H9 (cell line): ENCODE data around the gene CTCFL. TPM values are rescaled to one million over a fixed set of nuclear protein-coding genes. Genes with fewer than 3 reads are reported as not detected.
A peak's percentile ranks its signal among the peaks of the same experiment; 100 is the strongest.

Source experiments
- DNase-seq: peaks from one replicate; pipeline ENCODE4 v3.0.0-alpha.2; 2017
- H2AFZ ChIP-seq: one replicate; pipeline ENCODE4 v1.6.1; 2013; ENCODE audit warnings: mild to moderate bottlenecking, low read length, control low read depth, moderate library complexity
- H2AK5ac ChIP-seq: 2 replicates; pipeline ENCODE4 v1.6.1; 2013; ENCODE audit warnings: low read length, control low read depth, mixed read lengths; ENCODE audit not compliant: insufficient read length
- H2BK120ac ChIP-seq: one replicate; pipeline ENCODE4 v1.6.1; 2013; ENCODE audit warnings: low read depth, mild to moderate bottlenecking, low read length, control low read depth, inconsistent platforms; ENCODE audit not compliant: poor library complexity, severe bottlenecking
- H2BK12ac ChIP-seq: 2 replicates; pipeline ENCODE4 v1.6.1; 2013; ENCODE audit warnings: low read length, control low read depth, mixed read lengths, low read depth; ENCODE audit not compliant: insufficient read length
- H2BK15ac ChIP-seq: 2 replicates; pipeline ENCODE4 v1.6.1; 2013; ENCODE audit warnings: low read depth, low read length, control low read depth
- H2BK20ac ChIP-seq: one replicate; pipeline ENCODE4 v1.6.1; 2013; ENCODE audit warnings: low read depth, mild to moderate bottlenecking, low read length, control low read depth, inconsistent platforms; ENCODE audit not compliant: poor library complexity, severe bottlenecking
- H2BK5ac ChIP-seq: 2 replicates; pipeline ENCODE4 v1.6.1; 2013; ENCODE audit warnings: low read length, control low read depth, mixed read lengths; ENCODE audit not compliant: insufficient read length
- H3K14ac ChIP-seq: 2 replicates; pipeline ENCODE4 v1.6.1; 2013; ENCODE audit warnings: low read length, control low read depth; ENCODE audit not compliant: insufficient read depth
- H3K18ac ChIP-seq: 2 replicates; pipeline ENCODE4 v1.6.1; 2013; ENCODE audit warnings: low read depth, mild to moderate bottlenecking, mixed read lengths, low read length, control low read depth; ENCODE audit not compliant: insufficient read length
- H3K23ac ChIP-seq: 2 replicates; pipeline ENCODE4 v1.6.1; 2013; ENCODE audit warnings: low read length, control low read depth, mixed read lengths, low read depth; ENCODE audit not compliant: insufficient read length
- H3K23me2 ChIP-seq: 2 replicates; pipeline ENCODE4 v1.6.1; 2013; ENCODE audit warnings: low read depth, mild to moderate bottlenecking, mixed read lengths, low read length, control low read depth; ENCODE audit not compliant: insufficient read length, poor library complexity, severe bottlenecking
- H3K27ac ChIP-seq: 2 replicates; pipeline ENCODE4 v1.5.1; 2013; ENCODE audit warnings: low read length, control low read depth, mixed read lengths, low read depth; ENCODE audit not compliant: insufficient read length
- H3K27me3 ChIP-seq: 2 replicates; pipeline ENCODE4 v1.6.1; 2013; ENCODE audit warnings: low read length, control low read depth, inconsistent platforms; ENCODE audit not compliant: insufficient read depth
- H3K4ac ChIP-seq: 2 replicates; pipeline ENCODE4 v1.6.1; 2013; ENCODE audit warnings: low read depth, mild to moderate bottlenecking, control low read depth, inconsistent platforms, low read length, moderate library complexity
- H3K4me1 ChIP-seq: 2 replicates; pipeline ENCODE4 v1.6.1; 2013; ENCODE audit warnings: low read length, control low read depth, inconsistent platforms; ENCODE audit not compliant: insufficient read depth
- H3K4me2 ChIP-seq: 2 replicates; pipeline ENCODE4 v1.6.1; 2013; ENCODE audit warnings: low read length, control low read depth, mixed read lengths; ENCODE audit not compliant: insufficient read length, insufficient read depth
- H3K56ac ChIP-seq: 2 replicates; pipeline ENCODE4 v1.6.1; 2013; ENCODE audit warnings: low read depth, mild to moderate bottlenecking, mixed read lengths, low read length, control low read depth; ENCODE audit not compliant: insufficient read length
- H3K79me1 ChIP-seq: 2 replicates; pipeline ENCODE4 v1.6.1; 2013; ENCODE audit warnings: low read depth, mild to moderate bottlenecking, moderate library complexity, low read length, control low read depth, inconsistent platforms; ENCODE audit not compliant: insufficient read depth, poor library complexity, severe bottlenecking
- H3K79me2 ChIP-seq: 2 replicates; pipeline ENCODE4 v1.6.1; 2013; ENCODE audit warnings: low read length, control low read depth, inconsistent platforms; ENCODE audit not compliant: insufficient read depth
- H3K9ac ChIP-seq: 2 replicates; pipeline ENCODE4 v1.6.1; 2013; ENCODE audit warnings: low read length, control low read depth, mixed read lengths; ENCODE audit not compliant: insufficient read length; ENCODE audit errors: extremely low read depth
- H3K9me3 ChIP-seq: one replicate; pipeline ENCODE4 v1.6.1; 2013; ENCODE audit warnings: low read depth, low read length, inconsistent platforms; ENCODE audit not compliant: control insufficient read depth
- H3T11ph ChIP-seq: one replicate; pipeline ENCODE4 v1.6.1; 2013; ENCODE audit warnings: mild to moderate bottlenecking, low read length, control low read depth, inconsistent platforms
- H4K20me1 ChIP-seq: one replicate; pipeline ENCODE4 v1.6.1; 2013; ENCODE audit not compliant: control insufficient read depth, insufficient read length, insufficient read depth
- H4K5ac ChIP-seq: 2 replicates; pipeline ENCODE4 v1.6.1; 2013; ENCODE audit warnings: low read depth, mild to moderate bottlenecking, mixed read lengths, low read length, control low read depth; ENCODE audit not compliant: insufficient read length
- H4K8ac ChIP-seq: replicated peaks from 2 replicates; pipeline ENCODE4 v1.6.1; 2013; ENCODE audit warnings: low read length, control low read depth, mixed read lengths, low read depth; ENCODE audit not compliant: insufficient read length
- H4K91ac ChIP-seq: 2 replicates; pipeline ENCODE4 v1.6.1; 2013; ENCODE audit warnings: low read depth, mild to moderate bottlenecking, moderate library complexity, mixed read lengths, low read length, control low read depth; ENCODE audit not compliant: insufficient read length
- H3K27ac Mint-ChIP-seq, 3 experiments: 2 replicates in 2 of 3; 3 replicates in 1 of 3; pipeline ENCODE4 v1.8.0; 2020 to 2021; ENCODE audit warnings: mixed read lengths in 3 of 3, mild to moderate bottlenecking in 1 of 3, moderate library complexity in 1 of 3
- H3K27me3 Mint-ChIP-seq: 2 replicates; pipeline ENCODE4 v1.8.0; 2021; ENCODE audit warnings: low read depth, mild to moderate bottlenecking, moderate library complexity, mixed read lengths
- H3K36me3 Mint-ChIP-seq, 3 experiments: 2 replicates in 2 of 3; 3 replicates in 1 of 3; pipeline ENCODE4 v1.8.0; 2020 to 2021; ENCODE audit warnings: low read depth in 3 of 3, mixed read lengths in 3 of 3; ENCODE audit not compliant: insufficient read depth in 1 of 3
- H3K4me1 Mint-ChIP-seq, 2 experiments: 2 replicates each; pipeline ENCODE4 v1.8.0; 2020; ENCODE audit warnings: mixed read lengths in 2 of 2
- H3K4me3 Mint-ChIP-seq, 2 experiments: 2 replicates in 1 of 2; 3 replicates in 1 of 2; pipeline ENCODE4 v1.8.0; 2020 to 2021; ENCODE audit warnings: mild to moderate bottlenecking in 2 of 2, mixed read lengths in 2 of 2, moderate library complexity in 1 of 2
- H3K9me3 Mint-ChIP-seq, 2 experiments: 2 replicates in 1 of 2; 3 replicates in 1 of 2; pipeline ENCODE4 v1.8.0; 2020; ENCODE audit warnings: mild to moderate bottlenecking in 2 of 2, mixed read lengths in 2 of 2, moderate library complexity in 1 of 2
- WGBS: extraction: QIAGEN DNeasy Blood & Tissue Kit; methylation state at CpG from one replicate; pipeline ENCODE4 v1.1.7; 2013; ENCODE audit warnings: missing lambda C conversion rate, low lambda C conversion rate, mixed read lengths; ENCODE audit not compliant: insufficient read length; ENCODE audit errors: extremely low coverage; 5-methylcytosine and 5-hydroxymethylcytosine counted together
- total RNA-seq: library from RNA; stranded (reverse); gene quantifications from 2 replicates; pipeline ENCODE4 v1.2.1, GENCODE V29; 2021
- TF ChIP-seq, protein P1 (sequence below): fragments of 200-600 bp; sonication (generic); conservative IDR thresholded peaks from 3 replicates; pipeline ENCODE4 v1.8.0; 2021; ENCODE audit warnings: antibody characterized with exemption, mild to moderate bottlenecking

Gene CTCFL
- total RNA-seq, 1 experiment from 2014 or later, result 0.90 TPM

DNA sequence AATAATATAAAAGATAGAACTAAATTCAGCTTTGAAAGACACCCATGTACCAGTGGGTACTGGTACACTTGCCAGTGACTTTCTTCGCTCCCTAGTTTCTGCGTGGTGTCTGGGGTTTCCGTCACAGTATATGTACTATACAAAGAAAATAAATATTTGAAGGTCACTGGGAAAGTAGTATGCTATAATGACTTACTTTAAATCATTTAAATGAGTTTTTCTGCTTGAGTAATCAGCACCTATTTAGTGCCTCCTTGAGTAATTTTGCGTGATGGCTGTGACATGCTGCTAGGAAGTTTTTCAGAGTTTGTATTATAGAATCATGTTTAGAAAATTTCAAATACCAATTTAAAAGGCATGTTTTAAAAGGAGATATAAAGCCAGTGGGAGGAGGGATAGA lies 3.2 kb upstream of the CTCFL start:
- no peak overlapping the region for H2BK12ac ChIP-seq
- no peak for DNase-seq
- H4K91ac ChIP-seq, result no peak overlapping the region
- H2BK120ac ChIP-seq, result no peak overlapping the region
- no peak overlapping the region for H3K4ac ChIP-seq
- H3K36me3 Mint-ChIP-seq, result no peaks in the 10 kb centered on the region; a peak in 1 of 7 replicates
- H3K9me3 Mint-ChIP-seq, result peaks cover 0 to 3% of the 10 kb centered on the region in 2 experiments; a peak in 1 of 5 replicates
- H4K8ac ChIP-seq, result no peak overlapping the region
- no peak overlapping the region for H2BK5ac ChIP-seq
- H3K9ac ChIP-seq, result no peak overlapping the region
- WGBS, result no CpG with 5 or more reads among the region's 4 CpGs
- H2BK15ac ChIP-seq, result no peak overlapping the region
- no peaks in the 10 kb centered on the region for H3K27me3 ChIP-seq
- no peak overlapping the region for H3K4me3 Mint-ChIP-seq
- no peaks in the 10 kb centered on the region for H3K23me2 ChIP-seq
- H3K56ac ChIP-seq, result no peak overlapping the region
- H3K4me2 ChIP-seq, result no peak overlapping the region
- no peaks in the 10 kb centered on the region for H3K79me2 ChIP-seq
- H2AK5ac ChIP-seq, result no peak overlapping the region
- no peak overlapping the region for H3K14ac ChIP-seq
- peaks cover 6% of the 10 kb centered on the region for H3K27me3 Mint-ChIP-seq
- no peak overlapping the region for H3K27ac ChIP-seq
- no peak overlapping the region for H4K5ac ChIP-seq
- H3K18ac ChIP-seq, result no peak overlapping the region
- no peaks in the 10 kb centered on the region for H3K79me1 ChIP-seq
- TF ChIP-seq, protein P1, sequence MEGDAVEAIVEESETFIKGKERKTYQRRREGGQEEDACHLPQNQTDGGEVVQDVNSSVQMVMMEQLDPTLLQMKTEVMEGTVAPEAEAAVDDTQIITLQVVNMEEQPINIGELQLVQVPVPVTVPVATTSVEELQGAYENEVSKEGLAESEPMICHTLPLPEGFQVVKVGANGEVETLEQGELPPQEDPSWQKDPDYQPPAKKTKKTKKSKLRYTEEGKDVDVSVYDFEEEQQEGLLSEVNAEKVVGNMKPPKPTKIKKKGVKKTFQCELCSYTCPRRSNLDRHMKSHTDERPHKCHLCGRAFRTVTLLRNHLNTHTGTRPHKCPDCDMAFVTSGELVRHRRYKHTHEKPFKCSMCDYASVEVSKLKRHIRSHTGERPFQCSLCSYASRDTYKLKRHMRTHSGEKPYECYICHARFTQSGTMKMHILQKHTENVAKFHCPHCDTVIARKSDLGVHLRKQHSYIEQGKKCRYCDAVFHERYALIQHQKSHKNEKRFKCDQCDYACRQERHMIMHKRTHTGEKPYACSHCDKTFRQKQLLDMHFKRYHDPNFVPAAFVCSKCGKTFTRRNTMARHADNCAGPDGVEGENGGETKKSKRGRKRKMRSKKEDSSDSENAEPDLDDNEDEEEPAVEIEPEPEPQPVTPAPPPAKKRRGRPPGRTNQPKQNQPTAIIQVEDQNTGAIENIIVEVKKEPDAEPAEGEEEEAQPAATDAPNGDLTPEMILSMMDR, result no peak
- H2AFZ ChIP-seq, result no peak overlapping the region
- H3K27ac Mint-ChIP-seq, result peak overlapping the region in 1 of 3 experiments; percentile 41; a peak in 1 of 7 replicates
- no peaks in the 10 kb centered on the region for H4K20me1 ChIP-seq
- no peaks in the 10 kb centered on the region for H3K9me3 ChIP-seq
- H3K23ac ChIP-seq, result no peak overlapping the region
- no peak overlapping the region for H3T11ph ChIP-seq
- H2BK20ac ChIP-seq, result no peak overlapping the region
- no peaks in the 10 kb centered on the region; the same call in 1 of the 2 replicates for H3K4me1 ChIP-seq
- H3K4me1 Mint-ChIP-seq, result peaks cover 14 to 18% of the 10 kb centered on the region in 2 experiments
